ENCODE measurements around the gene RASAL1.

RASAL1 gene

DNA sequence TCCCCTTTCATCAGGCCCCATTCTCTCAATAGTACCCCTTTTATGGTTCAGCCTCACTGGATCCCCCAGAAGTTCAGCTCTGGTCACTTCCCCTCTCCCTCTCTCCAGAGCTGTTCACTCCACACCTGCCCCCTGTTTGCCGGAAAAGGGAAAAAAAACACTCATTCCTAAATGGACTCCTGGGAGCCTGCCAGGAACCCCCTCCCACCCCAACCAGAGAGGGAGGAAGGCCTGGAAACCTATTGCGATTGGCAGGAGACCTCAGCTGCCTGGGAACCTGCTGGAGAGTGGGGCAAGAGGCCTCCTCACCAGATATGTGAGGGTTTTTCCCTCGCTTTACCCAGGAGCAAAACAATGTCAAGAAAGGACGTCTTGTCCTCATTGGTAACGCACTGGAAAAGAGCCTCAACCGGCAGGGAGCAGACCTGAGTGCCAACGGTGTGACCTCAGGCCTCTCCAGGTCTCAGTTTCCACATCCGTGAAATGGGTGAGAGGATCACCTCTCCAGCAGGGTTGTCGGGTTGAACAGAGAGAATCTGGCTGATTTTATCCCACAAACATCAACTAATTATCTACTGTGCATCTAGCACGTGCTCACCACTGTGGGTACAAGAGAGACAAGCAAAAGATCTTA is 74.4 kb downstream of the RASAL1 start:
- peaks cover 86% of the 10 kb centered on the region for H3K79me2 ChIP-seq (ENCODE audit: insufficient read depth, low read length)

DNA sequence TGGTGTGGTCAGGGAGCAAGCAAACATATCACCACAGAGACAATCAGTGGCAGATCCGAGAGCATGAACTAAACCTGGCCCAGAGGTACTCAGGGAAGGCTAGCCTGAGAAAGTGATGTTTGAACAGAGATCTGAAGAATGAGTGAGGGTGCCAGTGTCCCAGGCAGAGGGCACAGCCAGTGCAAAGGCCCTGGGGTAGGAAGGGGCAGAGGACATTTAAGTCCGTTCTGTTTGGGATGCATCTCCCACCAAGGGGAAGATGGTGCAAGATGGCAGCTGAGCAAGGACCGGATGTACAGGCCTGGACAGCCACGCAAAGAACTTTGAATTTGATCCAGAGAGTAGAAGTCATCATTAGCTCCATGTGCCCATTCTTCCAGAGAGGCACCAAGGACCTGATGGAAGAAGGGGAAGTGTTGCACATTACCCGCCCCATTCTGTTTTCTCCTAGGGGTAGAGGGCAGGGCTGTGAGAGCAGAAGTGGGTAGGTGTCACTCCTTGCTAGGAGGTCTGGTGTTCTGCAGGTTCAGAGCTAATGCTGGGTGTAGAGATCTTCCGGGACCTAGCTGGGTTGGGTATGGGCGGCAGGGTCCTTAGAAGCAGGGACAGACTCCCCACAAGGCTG is 75.1 kb downstream of the RASAL1 start:
- Histone ChIP-seq H3F3A (ENCODE audit: insufficient read depth, low read length) (peaks cover 10% of the 10 kb centered on the region), H3K9me3 (ENCODE audit: low read length) (no peaks in the 10 kb centered on the region), H3K79me2 (ENCODE audit: insufficient read depth, low read length) (peaks cover 90% of the 10 kb centered on the region), H3K27me3 (ENCODE audit: insufficient read depth, low read length) (no peaks in the 10 kb centered on the region), H3K4me2 (ENCODE audit: low read length) (peak overlapping the region; percentile 97), H3K9me2 (ENCODE audit: low read depth, low read length) (no peaks in the 10 kb centered on the region), H3K9ac (ENCODE audit: low read length) (peak overlapping the region; percentile 85), H4K20me1 (ENCODE audit: insufficient read depth, low read length) (no peaks in the 10 kb centered on the region), H3K36me3 (ENCODE audit: insufficient read depth, low read length) (peaks cover 85% of the 10 kb centered on the region), H2AFZ (ENCODE audit: low read length) (no peak overlapping the region), H3K27ac (ENCODE audit: low read depth, low read length, poor library complexity, severe bottlenecking) (peak overlapping the region; percentile 99), H3K4me3 (ENCODE audit: low read depth, low read length, poor library complexity, severe bottlenecking) (peak overlapping the region; percentile 73), H3K4me1 (ENCODE audit: insufficient read depth, low read length, severe bottlenecking) (peaks cover 75% of the 10 kb centered on the region)
- TF ChIP-seq, protein P1, sequence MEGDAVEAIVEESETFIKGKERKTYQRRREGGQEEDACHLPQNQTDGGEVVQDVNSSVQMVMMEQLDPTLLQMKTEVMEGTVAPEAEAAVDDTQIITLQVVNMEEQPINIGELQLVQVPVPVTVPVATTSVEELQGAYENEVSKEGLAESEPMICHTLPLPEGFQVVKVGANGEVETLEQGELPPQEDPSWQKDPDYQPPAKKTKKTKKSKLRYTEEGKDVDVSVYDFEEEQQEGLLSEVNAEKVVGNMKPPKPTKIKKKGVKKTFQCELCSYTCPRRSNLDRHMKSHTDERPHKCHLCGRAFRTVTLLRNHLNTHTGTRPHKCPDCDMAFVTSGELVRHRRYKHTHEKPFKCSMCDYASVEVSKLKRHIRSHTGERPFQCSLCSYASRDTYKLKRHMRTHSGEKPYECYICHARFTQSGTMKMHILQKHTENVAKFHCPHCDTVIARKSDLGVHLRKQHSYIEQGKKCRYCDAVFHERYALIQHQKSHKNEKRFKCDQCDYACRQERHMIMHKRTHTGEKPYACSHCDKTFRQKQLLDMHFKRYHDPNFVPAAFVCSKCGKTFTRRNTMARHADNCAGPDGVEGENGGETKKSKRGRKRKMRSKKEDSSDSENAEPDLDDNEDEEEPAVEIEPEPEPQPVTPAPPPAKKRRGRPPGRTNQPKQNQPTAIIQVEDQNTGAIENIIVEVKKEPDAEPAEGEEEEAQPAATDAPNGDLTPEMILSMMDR (IDR thresholded peaks at IDR 0.05; ENCODE audit: low read length) = no peak
- TF ChIP-seq EZH2 (IDR thresholded peaks at IDR 0.05; ENCODE audit: borderline replicate concordance, low read length) = no peak

More for the DNA sequence above, 74.4 kb downstream of the RASAL1 start:
- no peaks in the 10 kb centered on the region for H4K20me1 ChIP-seq (ENCODE audit: insufficient read depth, low read length)
- H3K27ac ChIP-seq (ENCODE audit: low read depth, low read length, poor library complexity, severe bottlenecking) = peak overlapping the region; percentile 99
- H3K36me3 ChIP-seq (ENCODE audit: insufficient read depth, low read length) = peaks cover 91% of the 10 kb centered on the region
- TF ChIP-seq EZH2 (IDR thresholded peaks at IDR 0.05; ENCODE audit: borderline replicate concordance, low read length) = no peak
- TF ChIP-seq, protein P1 (IDR thresholded peaks at IDR 0.05; ENCODE audit: low read length) = peak; percentile 15; the same call in 1 of the 2 replicates
- no peaks in the 10 kb centered on the region for H3K9me3 ChIP-seq (ENCODE audit: low read length)
- H3K4me1 ChIP-seq (ENCODE audit: insufficient read depth, low read length, severe bottlenecking) = peaks cover 75% of the 10 kb centered on the region
- peak overlapping the region; percentile 73 for H3K4me3 ChIP-seq (ENCODE audit: low read depth, low read length, poor library complexity, severe bottlenecking)
- H3K27me3 ChIP-seq (ENCODE audit: insufficient read depth, low read length) = no peaks in the 10 kb centered on the region
- H3F3A ChIP-seq (ENCODE audit: insufficient read depth, low read length) = peaks cover 10% of the 10 kb centered on the region
- H3K9me2 ChIP-seq (ENCODE audit: low read depth, low read length) = no peaks in the 10 kb centered on the region
- peak overlapping the region; percentile 85 for H3K9ac ChIP-seq (ENCODE audit: low read length)
- H2AFZ ChIP-seq (ENCODE audit: low read length) = no peak overlapping the region
- H3K4me2 ChIP-seq (ENCODE audit: low read length) = peak overlapping the region; percentile 97

DNA sequence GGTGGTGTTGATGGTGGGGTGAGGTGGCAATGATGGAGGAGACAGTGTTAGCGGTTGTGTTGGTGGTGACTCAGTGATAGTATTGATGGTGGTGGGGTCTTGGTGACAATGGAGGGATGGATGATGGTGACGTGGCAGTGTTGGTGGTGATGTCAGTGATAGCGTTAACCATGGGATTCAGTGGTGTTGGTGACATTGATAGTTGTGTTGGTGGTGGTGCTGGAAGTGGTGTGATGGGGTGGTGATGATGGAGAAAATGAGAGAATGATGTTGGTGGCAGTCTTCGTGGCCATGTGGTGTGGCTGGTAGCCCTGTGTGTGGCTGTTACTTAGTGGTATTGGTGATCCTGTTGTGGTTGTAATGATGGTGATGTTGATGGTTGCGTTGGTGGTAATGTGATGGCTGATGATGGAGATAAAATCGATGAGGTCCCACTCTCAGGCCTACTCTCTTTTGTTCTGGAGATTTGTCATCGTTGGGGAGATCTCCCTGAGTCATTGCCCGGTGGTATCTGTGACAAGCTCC is 76.4 kb downstream of the RASAL1 start:
- peaks cover 5% of the 10 kb centered on the region for H3F3A ChIP-seq (ENCODE audit: insufficient read depth, low read length)
- H3K79me2 ChIP-seq (ENCODE audit: insufficient read depth, low read length) = peaks cover 81% of the 10 kb centered on the region
- no peaks in the 10 kb centered on the region for H3K27me3 ChIP-seq (ENCODE audit: insufficient read depth, low read length)
- H3K4me2 ChIP-seq (ENCODE audit: low read length) = peak overlapping the region; percentile 97
- peak overlapping the region; percentile 85 for H3K9ac ChIP-seq (ENCODE audit: low read length)
- TF ChIP-seq, protein P1 (IDR thresholded peaks at IDR 0.05; ENCODE audit: low read length) = no peak
- TF ChIP-seq EZH2 (IDR thresholded peaks at IDR 0.05; ENCODE audit: borderline replicate concordance, low read length) = no peak
- H2AFZ ChIP-seq (ENCODE audit: low read length) = no peak overlapping the region
- peaks cover 72% of the 10 kb centered on the region for H3K36me3 ChIP-seq (ENCODE audit: insufficient read depth, low read length)
- H4K20me1 ChIP-seq (ENCODE audit: insufficient read depth, low read length) = no peaks in the 10 kb centered on the region
- no peaks in the 10 kb centered on the region for H3K9me3 ChIP-seq (ENCODE audit: low read length)
- H3K9me2 ChIP-seq (ENCODE audit: low read depth, low read length) = no peaks in the 10 kb centered on the region
- H3K27ac ChIP-seq (ENCODE audit: low read depth, low read length, poor library complexity, severe bottlenecking) = peak overlapping the region; percentile 99
- peak overlapping the region; percentile 73 for H3K4me3 ChIP-seq (ENCODE audit: low read depth, low read length, poor library complexity, severe bottlenecking)
- peaks cover 75% of the 10 kb centered on the region for H3K4me1 ChIP-seq (ENCODE audit: insufficient read depth, low read length, severe bottlenecking)
